Measurements from ENCODE around the gene SLC48A1. TPM values are rescaled to one million over a fixed set of nuclear protein-coding genes. Genes with fewer than 3 reads are reported as not detected.

The SLC48A1 gene
- total and polyA plus RNA-seq, 10 of the 15 experiments (the other 5 are each of a cell fraction or from before 2014, with no cell fraction given), result 1.1 to 4.9 (median 1.9) TPM

DNA sequence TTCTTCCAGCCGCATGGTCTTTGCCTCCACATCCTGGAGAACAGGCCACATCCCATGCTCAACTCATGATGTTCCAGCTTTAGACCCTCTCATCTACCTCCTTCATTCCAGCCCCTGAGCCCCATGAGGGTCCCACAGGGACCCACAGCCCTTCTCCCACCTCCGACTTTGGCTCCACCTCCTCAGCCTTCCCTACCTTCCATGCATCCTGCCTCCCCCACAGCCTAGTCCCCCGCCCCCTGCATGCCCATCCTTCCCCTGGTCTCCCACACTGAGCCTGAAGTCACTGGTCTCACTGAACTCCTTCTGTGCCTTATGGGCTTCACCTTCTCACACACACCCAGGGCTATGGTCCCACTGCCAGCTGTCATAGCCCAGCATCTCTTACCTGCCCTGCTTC lies 24.1 kb upstream of the SLC48A1 start:
- WGBS (ENCODE audit: insufficient coverage, insufficient replicate concordance, low lambda C conversion rate, missing lambda C conversion rate), result 74% methylated on average over 2 of the region's 3 CpGs
- Histone ChIP-seq H3K9ac (ENCODE audit: control insufficient read depth, insufficient read depth, low read length) (no peak overlapping the region), H3K4me1 (ENCODE audit: control insufficient read depth, insufficient read depth, low read length) (peaks cover 13% of the 10 kb centered on the region), H3K27me3 (replicated peaks in 1 of 2; ENCODE audit: control insufficient read depth in 2 of 2, insufficient read depth in 2 of 2, low read length in 1 of 2) (no peaks in the 10 kb centered on the region), H4K20me1 (ENCODE audit: control insufficient read depth, insufficient read depth) (no peaks in the 10 kb centered on the region), H3K27ac (ENCODE audit: control insufficient read depth, insufficient read depth) (no peak overlapping the region), H2AFZ (ENCODE audit: control insufficient read depth, low read depth, low read length) (no peak overlapping the region), H3K9me3 (replicated peaks; ENCODE audit: control insufficient read depth, insufficient read depth, low read length) (no peaks in the 10 kb centered on the region), H3K4me2 (ENCODE audit: control insufficient read depth, insufficient read depth) (no peak overlapping the region), H3K79me2 (ENCODE audit: control insufficient read depth, insufficient read depth, low read length) (no peaks in the 10 kb centered on the region), H3K4me3 (no peak overlapping the region), H3K36me3 (ENCODE audit: control insufficient read depth in 2 of 2, insufficient read depth in 2 of 2, low read length in 1 of 2) (no peaks in the 10 kb centered on the region)
- POLR2A ChIA-PET, result no interaction called here
- no peak for FAIRE-seq
- in situ Hi-C loops (cut with MboI), result no loop called here
- SMC1A ChIA-PET (ENCODE audit: uncharacterized antibody, unreplicated experiment), result interaction anchor here (0.8 to 10.3 kb wide), 2 partner anchors 9 to 18 kb away, joined by 3 to 277 read pairs; partner anchors contain the start of gene RAPGEF3
- TF ChIP-seq NR2C1 (IDR thresholded peaks at IDR 0.05), result no peak
- no peak for TF ChIP-seq POLR2AphosphoS5 (IDR thresholded peaks at IDR 0.05; ENCODE audit: low read length)
- no peak for TF ChIP-seq GATAD2B (conservative IDR thresholded peaks at IDR 0.05; ENCODE audit: low read depth)
- TF ChIP-seq CEBPB (IDR thresholded peaks at IDR 0.05; ENCODE audit: borderline replicate concordance in 1 of 2, low read depth in 2 of 2, low read length in 2 of 2), result no peak
- TF ChIP-seq, protein P1, sequence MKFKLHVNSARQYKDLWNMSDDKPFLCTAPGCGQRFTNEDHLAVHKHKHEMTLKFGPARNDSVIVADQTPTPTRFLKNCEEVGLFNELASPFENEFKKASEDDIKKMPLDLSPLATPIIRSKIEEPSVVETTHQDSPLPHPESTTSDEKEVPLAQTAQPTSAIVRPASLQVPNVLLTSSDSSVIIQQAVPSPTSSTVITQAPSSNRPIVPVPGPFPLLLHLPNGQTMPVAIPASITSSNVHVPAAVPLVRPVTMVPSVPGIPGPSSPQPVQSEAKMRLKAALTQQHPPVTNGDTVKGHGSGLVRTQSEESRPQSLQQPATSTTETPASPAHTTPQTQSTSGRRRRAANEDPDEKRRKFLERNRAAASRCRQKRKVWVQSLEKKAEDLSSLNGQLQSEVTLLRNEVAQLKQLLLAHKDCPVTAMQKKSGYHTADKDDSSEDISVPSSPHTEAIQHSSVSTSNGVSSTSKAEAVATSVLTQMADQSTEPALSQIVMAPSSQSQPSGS (IDR thresholded peaks at IDR 0.05; ENCODE audit: low read length), result no peak
- no peak for TF ChIP-seq GABPA (IDR thresholded peaks at IDR 0.05; ENCODE audit: low read depth)
- TF ChIP-seq ZNF622 (IDR thresholded peaks at IDR 0.05), result no peak
- TF ChIP-seq EGR1 (IDR thresholded peaks at IDR 0.05; ENCODE audit: borderline replicate concordance in 1 of 2, low read depth in 2 of 2, low read length in 2 of 2), result no peak
- no peak for TF ChIP-seq CBX3 (IDR thresholded peaks at IDR 0.05; ENCODE audit: borderline replicate concordance, low read depth)
- no peak for TF ChIP-seq RELA (IDR thresholded peaks at IDR 0.05; ENCODE audit: borderline replicate concordance, partially characterized antibody)
- TF ChIP-seq ZNF217 (IDR thresholded peaks at IDR 0.05), result no peak
- TF ChIP-seq SPI1 (IDR thresholded peaks at IDR 0.05; ENCODE audit: borderline replicate concordance, insufficient read depth, low read depth, low read length), result no peak
- no peak for ATAC-seq
- CTCF ChIA-PET, result interaction anchor here (10.0 to 10.4 kb wide), 2 partner anchors 8 to 25 kb away, joined by 507 to 814 read pairs; partner anchors contain the start of genes RAPGEF3 and SLC48A1
- DNase-seq (ENCODE audit: low read depth, low spot score), result no peak
- intact Hi-C loops (cut with micrococcal nuclease; ENCODE audit: unreplicated experiment), result no loop called here
- RAD21 ChIA-PET (ENCODE audit: unreplicated experiment), result interaction anchor here (2.2 kb wide), 1 partner anchor 18 kb away, joined by 6 read pairs; no protein-coding TSS in a partner anchor
- BruUV-seq (replicated peaks), result no TSS peak
